Hippocampal formation (tissue), 2 donors: ENCODE data around the gene GTF2IRD1.
"Not testable (repeated sequence)": the region's sequence is repeated elsewhere in the genome, so short reads cannot be mapped to it uniquely, and the experiment has no call there.

ENCODE experiments used
- DNase-seq, 2 donors: peaks; one replicate each; lab custom pipeline; 2025; lab: John Stamatoyannopoulos, UW

GTF2IRD1 gene

DNA sequence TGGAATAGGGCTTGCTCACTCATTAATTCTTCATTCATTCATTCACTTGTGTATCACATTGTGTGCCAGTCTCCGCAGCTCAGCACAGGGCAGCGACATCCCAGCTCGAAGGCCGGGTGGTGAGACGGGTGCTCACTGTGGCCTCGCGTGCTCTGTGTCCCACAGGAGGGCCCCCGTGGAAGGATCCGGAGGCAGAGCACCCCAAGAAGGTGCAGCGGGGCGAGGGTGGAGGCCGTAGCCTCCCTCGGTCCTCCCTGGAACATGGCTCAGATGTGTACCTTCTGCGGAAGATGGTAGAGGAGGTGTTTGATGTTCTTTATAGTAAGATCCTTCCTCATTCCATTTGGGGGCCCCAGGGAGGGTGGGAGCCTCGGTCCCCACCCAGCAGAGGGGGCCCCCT is 61.6 kb downstream of the GTF2IRD1 start:
- DNase-seq = no peak

GRCh38 chr7:74516214-74516613 is 62.5 kb downstream of the GTF2IRD1 start:
- no peak for DNase-seq

GRCh38 chr7:74518041-74518440 is 64.3 kb downstream of the GTF2IRD1 start:
- no peak for DNase-seq

DNA sequence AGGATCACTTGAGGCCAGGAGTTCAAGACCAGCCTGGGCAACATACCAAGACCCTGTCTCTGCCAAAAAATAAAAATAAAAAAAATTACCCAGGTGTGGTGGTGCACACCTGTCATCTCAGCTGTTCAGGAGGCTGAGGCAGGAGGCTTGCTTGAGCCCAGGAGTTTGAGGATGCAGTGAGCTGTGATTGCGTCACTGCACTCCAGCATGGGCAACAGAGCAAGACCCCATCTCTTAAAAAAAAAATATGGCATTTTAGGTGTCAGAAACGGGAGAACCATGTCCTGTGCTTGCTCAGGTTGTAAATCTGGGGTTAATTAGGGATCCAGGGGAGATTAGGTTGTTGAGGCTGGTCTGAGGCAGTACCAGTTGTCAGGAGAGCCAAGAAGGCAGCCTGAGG is 64.9 kb downstream of the GTF2IRD1 start:
- no peak for DNase-seq

DNA sequence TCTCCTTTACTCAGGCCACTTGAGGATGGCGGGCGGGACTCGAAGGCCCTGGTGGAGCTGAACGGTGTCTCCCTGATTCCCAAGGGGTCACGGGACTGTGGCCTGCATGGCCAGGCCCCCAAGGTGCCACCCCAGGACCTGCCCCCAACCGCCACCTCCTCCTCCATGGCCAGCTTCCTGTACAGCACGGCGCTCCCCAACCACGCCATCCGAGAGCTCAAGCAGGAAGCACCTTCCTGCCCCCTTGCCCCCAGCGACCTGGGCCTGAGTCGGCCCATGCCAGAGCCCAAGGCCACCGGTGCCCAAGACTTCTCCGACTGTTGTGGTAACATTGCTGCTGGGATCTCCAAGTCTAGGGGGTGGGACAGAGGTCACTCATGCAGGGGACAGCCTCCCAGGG is 65.7 kb downstream of the GTF2IRD1 start:
- DNase-seq = no peak

- no peak for DNase-seq
These were observed 68.1 kb downstream of the GTF2IRD1 start for GRCh38 chr7:74521855-74522254.

DNA sequence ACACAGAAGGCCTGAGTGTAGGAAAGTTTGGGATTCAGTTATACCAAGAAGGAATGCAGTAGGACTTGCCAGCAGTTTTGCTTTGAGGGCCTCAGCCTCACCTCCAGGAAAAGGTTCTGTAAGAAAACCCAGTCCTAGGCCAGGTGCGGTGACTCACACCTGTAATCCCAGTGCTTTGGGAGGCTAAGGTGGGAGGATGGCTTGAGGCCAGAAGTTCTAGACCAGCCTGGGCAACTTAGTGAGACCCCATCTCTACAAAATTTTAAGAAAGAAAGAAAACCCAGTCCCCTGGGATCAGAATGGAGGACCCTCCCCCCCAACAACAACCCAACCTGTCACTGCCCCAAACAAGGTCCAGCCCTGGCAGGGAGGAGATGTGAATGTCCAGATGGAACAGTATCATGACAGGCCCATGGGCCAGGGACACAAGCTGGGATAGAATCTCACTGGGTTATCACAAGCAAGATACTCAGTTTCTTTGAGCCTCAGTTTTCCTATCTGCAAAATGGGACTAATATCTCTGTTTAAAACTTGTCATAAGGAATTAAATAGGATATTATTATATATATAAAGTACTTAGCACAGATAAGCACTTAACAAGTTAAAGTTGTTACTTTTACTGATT is 68.7 kb downstream of the GTF2IRD1 start:
- DNase-seq = no peak

DNA sequence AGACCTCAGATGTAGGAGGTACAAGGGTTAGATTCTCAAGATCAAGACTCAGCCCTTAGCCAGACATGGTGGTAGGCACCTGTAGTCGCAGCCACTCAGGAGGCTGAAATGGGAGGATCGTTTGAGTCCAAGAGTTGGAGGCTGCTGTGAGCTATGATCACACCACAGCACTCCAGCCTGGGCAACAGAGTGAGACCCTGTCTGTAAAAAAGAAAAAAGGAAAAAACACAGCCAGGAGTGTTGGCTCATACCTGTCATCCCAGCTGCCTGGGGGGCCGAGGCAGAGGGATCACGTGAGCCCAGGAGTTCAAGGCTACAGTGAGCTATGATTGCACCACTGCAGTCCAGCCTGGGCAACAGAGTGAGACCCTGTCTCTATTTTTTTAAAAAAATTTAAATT is 69.3 kb downstream of the GTF2IRD1 start:
- no peak for DNase-seq

- no peak for DNase-seq
These were observed 71.4 kb downstream of the GTF2IRD1 start for GRCh38 chr7:74525140-74525539.

- no peak for DNase-seq
These were observed 72.2 kb downstream of the GTF2IRD1 start for GRCh38 chr7:74525881-74526280.

DNA sequence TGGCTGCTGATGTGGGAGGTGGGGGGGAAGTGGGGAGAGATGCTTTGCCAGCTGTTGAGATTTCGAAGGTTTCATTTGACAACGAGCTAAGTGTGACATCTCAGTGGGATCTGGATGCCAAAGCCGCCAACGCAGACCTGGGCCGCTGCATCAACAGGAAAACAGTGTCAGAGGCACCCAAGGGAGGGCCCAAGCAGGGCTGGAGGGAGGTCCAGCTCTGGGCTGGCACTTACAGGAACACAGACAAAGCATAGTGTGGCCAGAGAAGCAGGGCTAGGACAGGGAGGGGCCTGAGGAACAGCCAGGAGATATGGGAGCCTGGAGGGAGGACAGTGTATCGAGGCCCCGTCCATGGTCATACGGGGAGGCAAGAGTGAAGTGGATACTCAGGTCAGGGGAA is 73.1 kb downstream of the GTF2IRD1 start:
- DNase-seq = no peak

- no peak for DNase-seq
These were observed 74.1 kb downstream of the GTF2IRD1 start for GRCh38 chr7:74527842-74528241.

GRCh38 chr7:74528773-74529172 is 75.1 kb downstream of the GTF2IRD1 start:
- not testable (repeated sequence) for DNase-seq

- no peak for DNase-seq
These were observed 82.2 kb downstream of the GTF2IRD1 start for GRCh38 chr7:74535951-74536356.

GRCh38 chr7:74541937-74542336 is 88.2 kb downstream of the GTF2IRD1 start:
- not testable (repeated sequence) for DNase-seq

DNA sequence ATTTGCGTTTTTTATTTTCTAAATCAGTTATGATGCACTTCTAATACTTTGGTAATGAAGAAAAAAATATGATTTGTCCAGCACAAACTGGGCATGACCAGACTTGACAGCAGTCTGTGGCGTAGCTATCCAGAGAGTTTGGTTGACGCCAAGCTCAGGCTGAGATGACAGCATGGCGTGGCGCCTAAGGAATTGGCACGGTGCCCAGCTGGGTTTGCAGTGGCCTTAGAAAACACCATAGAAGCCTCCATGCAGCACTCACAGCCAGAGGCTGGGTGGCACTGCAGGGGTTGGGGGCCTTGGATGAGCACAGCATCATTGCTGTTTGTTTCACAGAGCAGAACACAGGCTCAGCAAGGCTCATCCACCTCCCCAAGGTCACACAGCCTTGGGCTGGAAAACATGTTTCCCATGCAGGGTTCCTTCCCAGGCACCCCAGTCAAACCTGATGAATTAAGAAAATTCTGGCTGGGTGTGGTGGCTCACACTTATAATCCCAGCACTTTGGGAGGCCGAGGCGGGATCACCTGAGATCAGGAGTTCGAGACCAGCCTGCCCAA is 88.9 kb downstream of the GTF2IRD1 start:
- peak in 1 of 2 donors; percentile 22 for DNase-seq

GRCh38 chr7:74544706-74545469 is 91.2 kb downstream of the GTF2IRD1 start:
- DNase-seq = no peak

DNA sequence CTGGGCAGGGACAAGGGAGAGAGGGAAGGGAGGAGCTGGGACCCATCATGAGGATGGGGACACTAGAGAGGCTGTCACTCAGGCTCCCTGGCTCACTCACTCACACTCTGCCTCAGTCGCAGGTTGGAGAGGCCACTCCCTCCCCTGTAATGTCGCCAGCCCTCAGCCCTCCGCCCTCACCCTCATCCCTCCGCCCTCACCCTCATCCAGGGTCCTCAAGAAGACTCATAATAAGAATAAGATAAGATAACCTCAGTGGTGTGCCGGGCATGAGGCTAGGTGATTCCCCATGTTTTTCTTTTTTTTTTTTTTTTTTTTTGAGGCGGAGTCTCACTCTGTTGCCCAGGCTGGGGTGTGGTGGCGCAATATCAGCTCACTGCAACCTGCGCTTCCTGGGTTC is 92.2 kb downstream of the GTF2IRD1 start:
- no peak for DNase-seq

- not testable (repeated sequence) for DNase-seq
These were observed 99.9 kb downstream of the GTF2IRD1 start for GRCh38 chr7:74553596-74554012.

- no peak for DNase-seq
These were observed 100.5 kb downstream of the GTF2IRD1 start for GRCh38 chr7:74554178-74554577.

DNA sequence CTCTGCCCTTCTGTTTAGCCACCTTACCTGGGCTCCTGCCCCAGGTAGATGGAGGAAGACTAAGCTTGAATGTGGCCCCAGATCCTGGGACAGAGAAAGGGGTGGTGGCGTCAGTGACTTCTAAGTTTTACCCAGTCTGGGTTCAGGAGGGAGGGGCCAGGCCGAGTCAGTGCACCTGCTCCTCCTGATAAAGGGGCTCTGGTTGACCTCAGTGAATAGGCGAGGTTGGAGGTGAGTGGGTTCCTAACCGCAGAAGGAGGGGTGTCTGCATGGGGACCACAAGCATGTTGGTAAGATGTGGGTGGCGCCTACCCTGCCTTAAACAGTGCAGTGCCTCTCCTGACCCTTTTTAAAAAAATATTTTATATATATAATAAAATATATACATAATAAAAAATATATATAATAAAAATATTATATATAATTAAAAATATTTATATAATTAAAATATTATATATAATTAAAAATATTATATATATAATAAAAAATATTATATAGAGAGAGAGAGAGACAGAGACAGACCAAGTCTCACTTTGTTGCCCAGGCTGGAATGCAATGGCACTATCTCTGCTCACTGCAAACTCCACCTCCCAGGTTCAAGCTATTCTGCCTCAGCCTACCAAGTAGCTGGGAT is 106.5 kb downstream of the GTF2IRD1 start:
- DNase-seq = no peak

DNA sequence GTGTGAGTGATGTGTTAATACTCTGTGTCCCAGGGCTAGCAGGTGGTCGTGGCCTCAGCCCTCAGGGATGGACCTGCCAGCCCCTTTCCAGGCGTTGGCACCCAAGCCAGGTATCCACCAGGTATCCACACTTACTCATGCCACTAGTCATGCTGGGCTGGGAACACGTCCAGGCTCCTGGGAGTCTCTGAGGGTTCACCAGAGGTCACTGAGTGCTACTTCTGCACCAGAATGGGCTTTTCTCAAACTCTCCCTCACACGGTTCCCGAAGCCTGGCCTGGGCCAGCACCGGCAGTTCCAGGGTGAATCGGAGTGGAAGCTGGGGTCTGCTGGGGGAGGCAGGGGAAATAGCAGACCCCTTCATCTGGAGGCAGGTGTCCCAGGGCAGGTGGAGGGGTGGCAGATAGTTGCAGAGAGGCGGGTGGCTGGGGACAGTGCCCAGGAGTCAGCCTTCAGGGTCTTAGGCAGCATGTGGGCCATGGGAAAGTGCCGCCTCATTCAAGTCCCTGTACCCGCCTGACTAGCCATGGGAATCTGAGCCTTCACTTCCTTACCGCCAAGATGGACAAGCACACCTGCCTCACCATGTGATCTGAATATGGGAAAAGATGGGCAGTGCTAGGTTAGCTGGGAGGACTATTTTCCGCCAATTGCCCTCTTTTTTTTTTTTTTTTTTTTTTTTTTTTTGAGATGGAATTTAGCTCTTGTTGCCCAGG is 108.3 kb downstream of the GTF2IRD1 start:
- DNase-seq = no peak
